ENCODE results near the gene LRRC36.

DNA sequence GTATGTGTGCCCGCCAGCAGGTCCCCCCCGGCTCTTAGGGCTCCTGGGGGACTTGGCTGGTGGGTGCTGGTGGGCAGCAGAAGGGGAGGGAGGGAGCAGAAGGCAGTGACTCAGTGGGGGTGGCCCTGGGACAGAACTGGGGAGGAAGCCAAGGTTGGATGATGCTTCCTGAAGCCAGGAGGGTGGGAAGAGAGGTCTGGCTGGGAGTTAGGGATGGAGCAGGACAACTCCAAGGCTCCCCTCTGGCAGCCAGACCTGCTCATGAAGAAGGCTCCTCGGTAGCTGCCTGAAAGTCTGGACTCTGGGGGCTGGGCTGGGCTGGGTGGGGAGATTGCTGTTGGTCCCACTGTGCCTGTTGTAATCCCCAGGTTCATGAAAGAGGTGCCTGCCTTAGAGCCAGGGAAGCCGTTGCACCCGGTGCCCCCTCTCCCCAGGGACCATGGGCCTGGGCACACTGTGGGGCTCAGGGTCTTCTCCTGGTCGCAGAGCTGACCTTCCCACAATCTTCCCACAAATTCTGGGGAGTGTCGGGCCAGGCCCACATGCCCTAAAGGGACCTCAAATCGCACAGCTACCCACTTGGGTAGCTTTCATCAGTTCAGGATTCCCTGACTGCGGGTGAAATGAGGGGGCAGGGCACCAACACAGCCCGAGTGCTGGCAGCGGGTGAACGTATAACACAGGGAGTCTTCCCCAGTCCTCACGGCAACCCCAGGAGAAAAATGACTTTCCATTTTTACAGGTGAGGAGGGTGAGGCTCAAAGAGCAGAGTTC, 48.4 kb upstream of the LRRC36 start:
- TF ChIP-seq, protein P1, sequence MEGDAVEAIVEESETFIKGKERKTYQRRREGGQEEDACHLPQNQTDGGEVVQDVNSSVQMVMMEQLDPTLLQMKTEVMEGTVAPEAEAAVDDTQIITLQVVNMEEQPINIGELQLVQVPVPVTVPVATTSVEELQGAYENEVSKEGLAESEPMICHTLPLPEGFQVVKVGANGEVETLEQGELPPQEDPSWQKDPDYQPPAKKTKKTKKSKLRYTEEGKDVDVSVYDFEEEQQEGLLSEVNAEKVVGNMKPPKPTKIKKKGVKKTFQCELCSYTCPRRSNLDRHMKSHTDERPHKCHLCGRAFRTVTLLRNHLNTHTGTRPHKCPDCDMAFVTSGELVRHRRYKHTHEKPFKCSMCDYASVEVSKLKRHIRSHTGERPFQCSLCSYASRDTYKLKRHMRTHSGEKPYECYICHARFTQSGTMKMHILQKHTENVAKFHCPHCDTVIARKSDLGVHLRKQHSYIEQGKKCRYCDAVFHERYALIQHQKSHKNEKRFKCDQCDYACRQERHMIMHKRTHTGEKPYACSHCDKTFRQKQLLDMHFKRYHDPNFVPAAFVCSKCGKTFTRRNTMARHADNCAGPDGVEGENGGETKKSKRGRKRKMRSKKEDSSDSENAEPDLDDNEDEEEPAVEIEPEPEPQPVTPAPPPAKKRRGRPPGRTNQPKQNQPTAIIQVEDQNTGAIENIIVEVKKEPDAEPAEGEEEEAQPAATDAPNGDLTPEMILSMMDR (optimal IDR thresholded peaks at IDR 0.05 in 1 of 3, IDR thresholded peaks at IDR 0.05 in 1 of 3, conservative IDR thresholded peaks at IDR 0.05 in 1 of 3; ENCODE audit: extremely low read depth in 1 of 3, insufficient read depth in 2 of 3, low read length in 3 of 3), result no peak
- TF ChIP-seq EZH2 (IDR thresholded peaks at IDR 0.05; ENCODE audit: low read length), result no peak

Measured in keratinocyte (primary cell).